OCI-LY7 (cell line): ENCODE measurements around the gene YTHDC1. TPM values are rescaled to one million over a fixed set of nuclear protein-coding genes. Genes with fewer than 3 reads are reported as not detected.
"Not testable (repeated sequence)": the region's sequence is repeated elsewhere in the genome, so short reads cannot be mapped to it uniquely, and the experiment has no call there.

Source experiments
- BruUV-seq: library from RNA; stranded (reverse); fragments of 400-500 nt; replicated peaks from 2 replicates; lab custom pipeline; 2021; lab: Mats Ljungman, UMichigan
- CTCF ChIA-PET: fragments of 300-600 bp; sonication (Branson Sonifier 250); formaldehyde crosslinking; loops from one replicate; lab custom pipeline; 2022; ENCODE audit warnings: antibody characterized with exemption; ENCODE audit not compliant: unreplicated experiment; lab: Charles Lee
- POLR2A ChIA-PET: fragments of 300-600 bp; sonication (Branson Sonifier 250); formaldehyde crosslinking; loops from one replicate; lab custom pipeline; 2022; ENCODE audit warnings: antibody characterized with exemption; lab: Charles Lee
- DNase-seq: peaks from one replicate; pipeline ENCODE4 v3.0.0-alpha.2; 2015; ENCODE audit warnings: low spot score
- H2AFZ ChIP-seq: fragments of 200-600 bp; sonication (generic), shearing (Covaris generic); 2 replicates; pipeline ENCODE4 v1.6.1; 2014; ENCODE audit warnings: mild to moderate bottlenecking, antibody characterized with exemption, low read length, moderate library complexity
- H3K27ac ChIP-seq: fragments of 200-600 bp; sonication (generic); 2 replicates; pipeline ENCODE4 v1.5.1; 2014; ENCODE audit warnings: mixed run types, low read depth, mild to moderate bottlenecking, moderate library complexity, low read length, inconsistent platforms; ENCODE audit not compliant: poor library complexity, severe bottlenecking
- H3K36me3 ChIP-seq: fragments of 200-600 bp; sonication (generic); 2 replicates; pipeline ENCODE4 v1.6.1; 2014; ENCODE audit warnings: mild to moderate bottlenecking, antibody characterized with exemption, low read length, moderate library complexity, mixed read lengths; ENCODE audit not compliant: insufficient read depth
- H3K4me1 ChIP-seq: fragments of 200-600 bp; sonication (generic); 2 replicates; pipeline ENCODE4 v1.5.1; 2014; ENCODE audit warnings: mild to moderate bottlenecking, low read length; ENCODE audit not compliant: insufficient read depth, poor library complexity, severe bottlenecking
- H3K4me2 ChIP-seq: fragments of 200-600 bp; sonication (generic); 2 replicates; pipeline ENCODE4 v1.6.1; 2014; ENCODE audit warnings: mild to moderate bottlenecking, low read length
- H3K4me3 ChIP-seq: fragments of 200-600 bp; sonication (generic); 2 replicates; pipeline ENCODE4 v1.5.1; 2014; ENCODE audit warnings: mild to moderate bottlenecking, low read depth, low read length; ENCODE audit not compliant: poor library complexity, severe bottlenecking
- H3K79me2 ChIP-seq: fragments of 200-600 bp; sonication (generic); 2 replicates; pipeline ENCODE4 v1.6.1; 2016; ENCODE audit warnings: low read depth, mild to moderate bottlenecking, low read length, moderate library complexity, mixed read lengths; ENCODE audit not compliant: insufficient read depth
- H3K9me2 ChIP-seq: fragments of 200-600 bp; sonication (generic); 2 replicates; pipeline ENCODE4 v1.6.1; 2016; ENCODE audit warnings: mild to moderate bottlenecking, low read length, mixed read lengths; ENCODE audit not compliant: insufficient read depth
- H3K9me3 ChIP-seq: fragments of 200-600 bp; sonication (generic); 2 replicates; pipeline ENCODE4 v1.6.1; 2014; ENCODE audit warnings: mild to moderate bottlenecking, mixed run types, low read length, mixed read lengths
- H4K20me1 ChIP-seq: fragments of 200-600 bp; sonication (generic); 2 replicates; pipeline ENCODE4 v1.6.1; 2014; ENCODE audit warnings: mild to moderate bottlenecking, antibody characterized with exemption, low read length, moderate library complexity, mixed read lengths; ENCODE audit not compliant: insufficient read depth
- CTCF ChIP-seq: fragments of 200-600 bp; sonication (generic); conservative IDR thresholded peaks from 2 replicates; pipeline ENCODE4 v1.5.1; 2014; ENCODE audit warnings: mild to moderate bottlenecking, antibody characterized with exemption, low read length, moderate library complexity, mixed read lengths
- EZH2phosphoT487 ChIP-seq: fragments of 200-600 bp; sonication (generic); IDR thresholded peaks from 2 replicates; pipeline ENCODE4 v1.6.1; 2018; ENCODE audit warnings: low read depth, borderline replicate concordance, mild to moderate bottlenecking, mixed run types, antibody characterized with exemption, low read length, moderate library complexity, mixed read lengths
- intact Hi-C: fragments of 100-400 bp; cut with micrococcal nuclease; formaldehyde crosslinking; loops from one replicate; pipeline ENCODE4 v1.10.0; 2022; ENCODE audit not compliant: unreplicated experiment
- total RNA-seq, 2 experiments: library from RNA; depleted of rRNA in 1 of 2; stranded (reverse); fragments of >200 nt in 1 of 2; shearing (Covaris generic) in 1 of 2; gene quantifications; 2 replicates each; pipeline ENCODE4 v1.2.3, GENCODE V29; 2014 to 2022

The YTHDC1 gene
- total RNA-seq, 2 experiments from 2014 or later = 65.3 to 93.0 TPM

- Histone ChIP-seq H3K9me3 (no peaks in the 10 kb centered on the region), H4K20me1 (no peaks in the 10 kb centered on the region), H3K4me3 (no peak overlapping the region), H3K27ac (no peak overlapping the region), H3K79me2 (no peaks in the 10 kb centered on the region), H3K4me1 (no peaks in the 10 kb centered on the region), H3K4me2 (no peak overlapping the region), H3K36me3 (no peaks in the 10 kb centered on the region), H2AFZ (no peak overlapping the region), H3K9me2 (no peaks in the 10 kb centered on the region)
- ChIA-PET POLR2A (no interaction called here), CTCF (no interaction called here)
- intact Hi-C loops = no loop called here
- DNase-seq = no peak
- no peak for TF ChIP-seq EZH2phosphoT487
- no peak for TF ChIP-seq CTCF
- no TSS peak for BruUV-seq
These were observed 46.9 kb upstream of the YTHDC1 start for GRCh38 chr4:68396756-68397155.

- Histone ChIP-seq H3K4me2 (no peak overlapping the region), H3K79me2 (no peaks in the 10 kb centered on the region), H4K20me1 (no peaks in the 10 kb centered on the region), H3K4me3 (no peak overlapping the region), H3K4me1 (no peaks in the 10 kb centered on the region), H3K27ac (no peak overlapping the region), H3K36me3 (no peaks in the 10 kb centered on the region), H3K9me3 (no peaks in the 10 kb centered on the region), H2AFZ (no peak overlapping the region), H3K9me2 (no peaks in the 10 kb centered on the region)
- BruUV-seq = no TSS peak
- no peak for TF ChIP-seq EZH2phosphoT487
- TF ChIP-seq CTCF = no peak
- no peak for DNase-seq
- CTCF ChIA-PET = no interaction called here
- POLR2A ChIA-PET = no interaction called here
- intact Hi-C loops = no loop called here
These were observed 41.5 kb upstream of the YTHDC1 start for GRCh38 chr4:68391436-68391835.

- POLR2A ChIA-PET = no interaction called here
- CTCF ChIA-PET = no interaction called here
These were observed 40.5 kb upstream of the YTHDC1 start for GRCh38 chr4:68390205-68390935.

GRCh38 chr4:68389386-68389913 lies 39.6 kb upstream of the YTHDC1 start:
- H3K4me2 ChIP-seq, H3K36me3 ChIP-seq, H3K9me3 ChIP-seq, H4K20me1 ChIP-seq, H3K4me3 ChIP-seq, H3K9me2 ChIP-seq, H3K27ac ChIP-seq, H3K79me2 ChIP-seq, POLR2A ChIA-PET, BruUV-seq, H2AFZ ChIP-seq, intact Hi-C loops, DNase-seq, CTCF ChIA-PET, H3K4me1 ChIP-seq: not testable (repeated sequence)

More at GRCh38 chr4:68390205-68390935, 40.5 kb upstream of the YTHDC1 start:
- intact Hi-C loops = no loop called here
- H4K20me1 ChIP-seq = no peaks in the 10 kb centered on the region
- H3K9me2 ChIP-seq = no peaks in the 10 kb centered on the region
- no peaks in the 10 kb centered on the region for H3K79me2 ChIP-seq
- no peak for TF ChIP-seq CTCF
- TF ChIP-seq EZH2phosphoT487 = no peak
- no peak overlapping the region for H3K4me3 ChIP-seq
- no peaks in the 10 kb centered on the region for H3K9me3 ChIP-seq
- H3K36me3 ChIP-seq = no peaks in the 10 kb centered on the region
- no peak for DNase-seq
- no peaks in the 10 kb centered on the region for H3K4me1 ChIP-seq
- H3K27ac ChIP-seq = no peak overlapping the region
- H2AFZ ChIP-seq = no peak overlapping the region
- no TSS peak for BruUV-seq
- H3K4me2 ChIP-seq = no peak overlapping the region
